Keratinocyte (primary cell): ENCODE measurements around the gene PRIMPOL. TPM values are rescaled to one million over a fixed set of nuclear protein-coding genes. Genes with fewer than 3 reads are reported as not detected.

Experiments used
- DNase-seq: peaks from one replicate; pipeline ENCODE4 v3.0.0-alpha.2; 2011; ENCODE audit warnings: low read depth, missing footprints, low spot score
- FAIRE-seq: peaks from 2 replicates; lab custom pipeline; 2011; peaks lifted over from hg19 to GRCh38; lab: Jason Lieb, UNC
- H2AFZ ChIP-seq: 2 replicates; pipeline ENCODE4 v1.6.0; 2012; ENCODE audit warnings: low read length, control low read depth, inconsistent platforms; ENCODE audit not compliant: control insufficient read depth
- H3K27ac ChIP-seq: 2 replicates; pipeline ENCODE4 v1.5.1; 2011; ENCODE audit warnings: low read length; ENCODE audit not compliant: control insufficient read depth, insufficient read depth
- H3K27me3 ChIP-seq: 3 replicates; pipeline ENCODE4 v1.6.0; 2011; ENCODE audit warnings: low read length; ENCODE audit not compliant: control insufficient read depth, insufficient read depth; ENCODE audit errors: extremely low read depth
- H3K36me3 ChIP-seq, 2 experiments: 2 replicates in 1 of 2; 3 replicates in 1 of 2; pipeline ENCODE4 v1.5.1; 2011; ENCODE audit warnings: low read length in 2 of 2, mild to moderate bottlenecking in 1 of 2; ENCODE audit not compliant: control insufficient read depth in 2 of 2, insufficient read depth in 2 of 2; ENCODE audit errors: extremely low read depth in 1 of 2
- H3K4me1 ChIP-seq: 3 replicates; pipeline ENCODE4 v1.5.1; 2011; ENCODE audit warnings: low read length; ENCODE audit not compliant: control insufficient read depth, insufficient read depth; ENCODE audit errors: extremely low read depth
- H3K4me2 ChIP-seq: 3 replicates; pipeline ENCODE4 v1.6.0; 2011; ENCODE audit warnings: low read depth, low read length; ENCODE audit not compliant: control insufficient read depth, insufficient read depth; ENCODE audit errors: extremely low read depth
- H3K4me3 ChIP-seq, 3 experiments: fragments of 200-600 bp in 1 of 3; sonication (generic) in 1 of 3; 2 replicates in 2 of 3; 3 replicates in 1 of 3; pipeline ENCODE4 v1.5.1; 2011 to 2016; ENCODE audit warnings: low read length in 3 of 3, mild to moderate bottlenecking in 3 of 3, control low read depth in 2 of 3, inconsistent platforms in 1 of 3, low read depth in 1 of 3, mixed read lengths in 1 of 3, mixed run types in 1 of 3, moderate library complexity in 1 of 3; ENCODE audit not compliant: control insufficient read depth in 2 of 3, insufficient read depth in 2 of 3; ENCODE audit errors: extremely low read depth in 1 of 3
- H3K79me2 ChIP-seq: 2 replicates; pipeline ENCODE4 v1.6.0; 2012; ENCODE audit warnings: low read length; ENCODE audit not compliant: control insufficient read depth, insufficient read depth
- H3K9ac ChIP-seq: 3 replicates; pipeline ENCODE4 v1.6.0; 2011; ENCODE audit warnings: low read length; ENCODE audit not compliant: control insufficient read depth, insufficient read depth; ENCODE audit errors: extremely low read depth
- H3K9me1 ChIP-seq: 3 replicates; pipeline ENCODE4 v1.6.0; 2011; ENCODE audit warnings: low read length; ENCODE audit not compliant: control insufficient read depth, insufficient read depth; ENCODE audit errors: extremely low read depth
- H3K9me3 ChIP-seq: 2 replicates; pipeline ENCODE4 v1.5.1; 2012; ENCODE audit warnings: low read depth, low read length; ENCODE audit not compliant: control insufficient read depth
- H4K20me1 ChIP-seq: 3 replicates; pipeline ENCODE4 v1.6.0; 2011; ENCODE audit warnings: low read length; ENCODE audit not compliant: control insufficient read depth, insufficient read depth; ENCODE audit errors: extremely low read depth
- CTCF ChIP-seq, 3 experiments: IDR thresholded peaks in 1 of 3; conservative IDR thresholded peaks in 1 of 3; optimal IDR thresholded peaks in 1 of 3; 2 replicates in 2 of 3; 3 replicates in 1 of 3; pipeline versions ENCODE3 to v1.5.1; 2011; ENCODE audit warnings: low read length in 3 of 3, mild to moderate bottlenecking in 3 of 3, moderate library complexity in 2 of 3, control low read depth in 1 of 3, inconsistent platforms in 1 of 3; ENCODE audit not compliant: insufficient read depth in 2 of 3; ENCODE audit errors: extremely low read depth in 1 of 3
- EZH2 ChIP-seq: IDR thresholded peaks from one replicate; pipeline ENCODE4 v1.6.1; 2012; ENCODE audit warnings: inconsistent platforms, mild to moderate bottlenecking, low read length, moderate library complexity
- dilution Hi-C: fragments of 300-500 bp; cut with MboI; formaldehyde crosslinking; loops from one replicate; pipeline ENCODE4 v1.7.0; 2020; ENCODE audit warnings: low sequenced_read_pairs; ENCODE audit not compliant: extremely low pct_ligation_motif_present
- polyA plus RNA-seq, 5 experiments: library from polyadenylated mRNA; depleted of rRNA in 3 of 5; stranded (reverse) in 3 of 5; stranded (forward) in 1 of 5; unstranded in 1 of 5; fragments of >200 nt; gene quantifications; 1 replicate in 1 of 5; 2 replicates in 3 of 5; 3 replicates in 1 of 5; pipeline versions ENCODE4 v1.2.1 to v1.2.3, GENCODE V29; 2011 to 2012; ENCODE audit warnings: missing spikeins in 2 of 5, low read depth in 1 of 5, low replicate concordance in 1 of 5

Gene PRIMPOL
- polyA plus RNA-seq, 1 donor (not counting 4 experiments of a cell fraction or from before 2014, with no cell fraction given), result 22.8 TPM

- Histone ChIP-seq H4K20me1 (no peaks in the 10 kb centered on the region), H3K4me1 (peaks cover 9% of the 10 kb centered on the region), H3K36me3 (peaks cover 7 to 15% of the 10 kb centered on the region in 2 experiments), H3K9ac (no peak overlapping the region), H3K9me1 (no peaks in the 10 kb centered on the region), H3K27me3 (no peaks in the 10 kb centered on the region), H3K4me3 (no peak overlapping the region), H3K4me2 (no peak overlapping the region), H3K27ac (no peak overlapping the region), H3K79me2 (no peaks in the 10 kb centered on the region), H3K9me3 (no peaks in the 10 kb centered on the region), H2AFZ (no peak overlapping the region)
- dilution Hi-C loops, result no loop called here
- no peak for DNase-seq
- TF ChIP-seq CTCF (optimal IDR thresholded peaks at IDR 0.05 in 1 of 3, IDR thresholded peaks at IDR 0.05 in 1 of 3, conservative IDR thresholded peaks at IDR 0.05 in 1 of 3; ENCODE audit: extremely low read depth in 1 of 3, insufficient read depth in 2 of 3, low read length in 3 of 3) (no peak), EZH2 (no peak)
- FAIRE-seq, result no peak
These were observed 17.1 kb downstream of the PRIMPOL start for GRCh38 chr4:184666670-184667069.

GRCh38 chr4:184668096-184668495, 18.6 kb downstream of the PRIMPOL start:
- Histone ChIP-seq H3K36me3 (peaks cover 12 to 20% of the 10 kb centered on the region in 2 experiments), H3K9me1 (no peaks in the 10 kb centered on the region), H3K4me2 (no peak overlapping the region), H3K9me3 (no peaks in the 10 kb centered on the region), H3K27me3 (no peaks in the 10 kb centered on the region), H3K79me2 (no peaks in the 10 kb centered on the region), H3K4me1 (peaks cover 9% of the 10 kb centered on the region), H2AFZ (no peak overlapping the region), H4K20me1 (no peaks in the 10 kb centered on the region), H3K9ac (no peak overlapping the region), H3K27ac (no peak overlapping the region), H3K4me3 (no peak overlapping the region)
- dilution Hi-C loops, result no loop called here
- FAIRE-seq (no peak), DNase-seq (no peak)
- TF ChIP-seq EZH2 (no peak), CTCF (optimal IDR thresholded peaks at IDR 0.05 in 1 of 3, IDR thresholded peaks at IDR 0.05 in 1 of 3, conservative IDR thresholded peaks at IDR 0.05 in 1 of 3; ENCODE audit: extremely low read depth in 1 of 3, insufficient read depth in 2 of 3, low read length in 3 of 3) (no peak)
